Measurements from ENCODE around the gene UACA. TPM values are rescaled to one million over a fixed set of nuclear protein-coding genes. Genes with fewer than 3 reads are reported as not detected.
"Not testable (repeated sequence)": the region's sequence is repeated elsewhere in the genome, so short reads cannot be mapped to it uniquely, and the experiment has no call there.

The UACA gene
- total RNA-seq, 2 donors from 2014 or later = 49.7 to 67.1 TPM

- TF ChIP-seq, protein P1, sequence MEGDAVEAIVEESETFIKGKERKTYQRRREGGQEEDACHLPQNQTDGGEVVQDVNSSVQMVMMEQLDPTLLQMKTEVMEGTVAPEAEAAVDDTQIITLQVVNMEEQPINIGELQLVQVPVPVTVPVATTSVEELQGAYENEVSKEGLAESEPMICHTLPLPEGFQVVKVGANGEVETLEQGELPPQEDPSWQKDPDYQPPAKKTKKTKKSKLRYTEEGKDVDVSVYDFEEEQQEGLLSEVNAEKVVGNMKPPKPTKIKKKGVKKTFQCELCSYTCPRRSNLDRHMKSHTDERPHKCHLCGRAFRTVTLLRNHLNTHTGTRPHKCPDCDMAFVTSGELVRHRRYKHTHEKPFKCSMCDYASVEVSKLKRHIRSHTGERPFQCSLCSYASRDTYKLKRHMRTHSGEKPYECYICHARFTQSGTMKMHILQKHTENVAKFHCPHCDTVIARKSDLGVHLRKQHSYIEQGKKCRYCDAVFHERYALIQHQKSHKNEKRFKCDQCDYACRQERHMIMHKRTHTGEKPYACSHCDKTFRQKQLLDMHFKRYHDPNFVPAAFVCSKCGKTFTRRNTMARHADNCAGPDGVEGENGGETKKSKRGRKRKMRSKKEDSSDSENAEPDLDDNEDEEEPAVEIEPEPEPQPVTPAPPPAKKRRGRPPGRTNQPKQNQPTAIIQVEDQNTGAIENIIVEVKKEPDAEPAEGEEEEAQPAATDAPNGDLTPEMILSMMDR (conservative IDR thresholded peaks at IDR 0.05) = no peak
These were observed 21.6 kb downstream of the UACA start for GRCh38 chr15:70741677-70742293.

DNA sequence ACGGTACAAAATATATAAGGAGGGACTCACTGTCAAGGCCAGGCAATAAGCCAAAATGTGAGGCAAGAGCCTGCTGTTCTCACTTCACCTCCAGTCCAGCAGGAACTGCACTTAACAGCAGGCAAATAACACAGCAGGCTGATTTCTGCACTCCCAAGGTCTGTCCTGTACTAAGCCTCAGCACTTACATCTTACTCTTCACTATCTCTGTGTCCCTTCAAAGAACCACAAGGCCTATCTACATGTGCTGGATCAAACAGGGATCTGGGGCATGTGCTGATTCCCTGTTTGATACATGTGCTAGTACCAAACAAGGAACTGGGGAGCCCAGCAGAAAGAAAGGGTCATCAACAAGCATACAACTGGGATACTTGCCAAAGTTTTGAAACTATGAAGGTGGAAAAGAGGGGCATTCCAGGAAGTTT lies 22.2 kb downstream of the UACA start:
- Mint-ChIP-seq H3K36me3 (ENCODE audit: low read depth) (peaks cover under 1% of the 10 kb centered on the region), H3K4me1 (peaks cover 4% of the 10 kb centered on the region), H3K27me3 (ENCODE audit: insufficient read depth) (no peaks in the 10 kb centered on the region), H3K27ac (no peak overlapping the region), H3K9me3 (peaks cover under 1% of the 10 kb centered on the region), H3K4me3 (no peak overlapping the region)
- WGBS, 2 experiments (ENCODE audit: insufficient coverage in 1 of 2, insufficient read length in 1 of 2) = 80 to 100% methylated on average over 1 of the region's 1 CpG
- no peaks in the 10 kb centered on the region for H3K9me3 ChIP-seq (ENCODE audit: control insufficient read depth, low read length)
- DNase-seq = no peak
- H3K9ac ChIP-seq (ENCODE audit: extremely low read depth, low read length, poor library complexity, severe bottlenecking) = no peak overlapping the region
- no peak overlapping the region for H3K27ac ChIP-seq (ENCODE audit: low read depth, low read length)
- H3K4me3 ChIP-seq (ENCODE audit: low read length) = no peak overlapping the region
- H3K36me3 ChIP-seq (ENCODE audit: control insufficient read depth, insufficient read depth, low read length) = no peaks in the 10 kb centered on the region
- H3K4me1 ChIP-seq (ENCODE audit: control insufficient read depth, insufficient read depth, low read length) = no peaks in the 10 kb centered on the region
- TF ChIP-seq, protein P1 (conservative IDR thresholded peaks at IDR 0.05) = no peak
- H3K27me3 ChIP-seq (ENCODE audit: control insufficient read depth, insufficient read depth, low read length, poor library complexity, severe bottlenecking) = no peaks in the 10 kb centered on the region

More at GRCh38 chr15:70741677-70742293, 21.6 kb downstream of the UACA start:
- H3K27me3 ChIP-seq (ENCODE audit: control insufficient read depth, insufficient read depth, low read length, poor library complexity, severe bottlenecking) = no peaks in the 10 kb centered on the region
- H3K27ac ChIP-seq (ENCODE audit: low read depth, low read length) = no peak overlapping the region
- H3K9me3 ChIP-seq (ENCODE audit: control insufficient read depth, low read length) = no peaks in the 10 kb centered on the region
- H3K36me3 Mint-ChIP-seq (ENCODE audit: low read depth) = peaks cover 5% of the 10 kb centered on the region
- 100% methylated on average over 2 of the region's 2 CpGs; no CpG with 5 or more reads in 1 of the 2 experiments for WGBS, 2 experiments (ENCODE audit: insufficient coverage in 1 of 2, insufficient read length in 1 of 2)
- no peaks in the 10 kb centered on the region for H3K4me1 ChIP-seq (ENCODE audit: control insufficient read depth, insufficient read depth, low read length)
- H3K27me3 Mint-ChIP-seq (ENCODE audit: insufficient read depth) = no peaks in the 10 kb centered on the region
- H3K9ac ChIP-seq (ENCODE audit: extremely low read depth, low read length, poor library complexity, severe bottlenecking) = no peak overlapping the region
- H3K27ac Mint-ChIP-seq = no peak overlapping the region
- no peaks in the 10 kb centered on the region for H3K36me3 ChIP-seq (ENCODE audit: control insufficient read depth, insufficient read depth, low read length)
- H3K9me3 Mint-ChIP-seq = peaks cover 3% of the 10 kb centered on the region
- H3K4me3 Mint-ChIP-seq = no peak overlapping the region
- peaks cover 4% of the 10 kb centered on the region for H3K4me1 Mint-ChIP-seq
- no peak overlapping the region for H3K4me3 ChIP-seq (ENCODE audit: low read length)
- no peak for DNase-seq

- not testable (repeated sequence) for H3K4me3 ChIP-seq (ENCODE audit: low read length); H3K27ac Mint-ChIP-seq; H3K9me3 Mint-ChIP-seq; H3K27ac ChIP-seq (ENCODE audit: low read depth, low read length); H3K36me3 ChIP-seq (ENCODE audit: control insufficient read depth, insufficient read depth, low read length); H3K4me1 ChIP-seq (ENCODE audit: control insufficient read depth, insufficient read depth, low read length); H3K27me3 Mint-ChIP-seq (ENCODE audit: insufficient read depth); H3K36me3 Mint-ChIP-seq (ENCODE audit: low read depth); DNase-seq; H3K9ac ChIP-seq (ENCODE audit: extremely low read depth, low read length, poor library complexity, severe bottlenecking); H3K27me3 ChIP-seq (ENCODE audit: control insufficient read depth, insufficient read depth, low read length, poor library complexity, severe bottlenecking); H3K9me3 ChIP-seq (ENCODE audit: control insufficient read depth, low read length); H3K4me3 Mint-ChIP-seq; H3K4me1 Mint-ChIP-seq
- WGBS, 2 experiments (ENCODE audit: insufficient coverage in 1 of 2, insufficient read length in 1 of 2) = 94% methylated on average over 2 of the region's 3 CpGs; no CpG with 5 or more reads in 1 of the 2 experiments
These were observed 28.3 kb downstream of the UACA start for GRCh38 chr15:70735040-70735439.
